Astrocyte of the spinal cord (primary cell): ENCODE data around the gene IDH3G.
"Not testable (repeated sequence)": the region's sequence is repeated elsewhere in the genome, so short reads cannot be mapped to it uniquely, and the experiment has no call there.

Experiments used
- DNase-seq: peaks from one replicate; pipeline ENCODE4 v3.0.0; 2011; ENCODE audit warnings: low read depth, low spot score
- H3K4me3 ChIP-seq: 2 replicates; pipeline ENCODE4 v1.5.1; 2011; ENCODE audit warnings: low read depth, mild to moderate bottlenecking, low read length, moderate library complexity
- CTCF ChIP-seq: IDR thresholded peaks from 2 replicates; pipeline ENCODE4 v1.5.1; 2012; ENCODE audit warnings: low read depth, mild to moderate bottlenecking, low read length, inconsistent platforms
- in situ Hi-C: cut with HindIII; loops from 2 replicates; pipeline ENCODE4 v1.10.0; 2017; ENCODE audit warnings: low sequenced_read_pairs

IDH3G gene

GRCh38 chrX:153744210-153745066 is 49.7 kb downstream of the IDH3G start:
- no peak for DNase-seq
- in situ Hi-C loops, result no loop called here
- peak; percentile 33 for TF ChIP-seq CTCF
- no peak overlapping the region for H3K4me3 ChIP-seq

DNA sequence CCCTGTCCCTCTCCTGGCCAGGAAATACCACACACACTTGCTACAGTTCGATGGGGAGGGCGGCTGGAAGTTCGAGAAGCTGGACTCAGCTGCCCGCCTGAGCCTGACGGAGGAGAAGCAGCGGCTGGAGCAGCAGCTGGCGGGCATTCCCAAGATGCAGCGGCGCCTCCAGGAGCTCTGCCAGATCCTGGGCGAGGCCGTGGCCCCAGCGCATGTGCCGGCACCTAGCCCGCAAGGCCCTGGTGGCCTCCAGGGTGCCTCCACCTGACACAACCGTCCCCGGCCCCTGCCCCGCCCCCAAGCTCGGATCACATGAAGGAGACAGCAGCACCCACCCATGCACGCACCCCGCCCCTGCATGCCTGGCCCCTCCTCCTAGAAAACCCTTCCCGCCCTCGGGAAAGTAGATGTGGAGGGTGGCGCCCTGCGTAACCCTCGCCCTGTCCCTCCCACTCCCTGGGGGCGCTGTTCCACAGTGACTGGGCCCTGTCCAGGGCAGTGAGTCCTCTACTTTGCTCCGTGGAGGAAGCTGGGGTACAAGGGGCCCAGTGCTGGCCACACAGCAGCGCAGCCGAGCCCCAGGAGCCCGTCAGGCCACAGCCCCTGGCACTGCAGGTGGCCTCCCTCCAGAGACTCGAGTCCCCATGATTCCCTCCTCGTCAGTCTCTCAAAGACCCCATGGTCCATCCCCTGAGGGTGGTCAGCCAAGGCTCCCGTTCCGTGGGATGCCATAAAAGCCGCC is 50.5 kb downstream of the IDH3G start:
- H3K4me3 ChIP-seq, in situ Hi-C loops, DNase-seq: not testable (repeated sequence)

GRCh38 chrX:153742796-153743467 is 51.2 kb downstream of the IDH3G start:
- in situ Hi-C loops, DNase-seq, H3K4me3 ChIP-seq: not testable (repeated sequence)

DNA sequence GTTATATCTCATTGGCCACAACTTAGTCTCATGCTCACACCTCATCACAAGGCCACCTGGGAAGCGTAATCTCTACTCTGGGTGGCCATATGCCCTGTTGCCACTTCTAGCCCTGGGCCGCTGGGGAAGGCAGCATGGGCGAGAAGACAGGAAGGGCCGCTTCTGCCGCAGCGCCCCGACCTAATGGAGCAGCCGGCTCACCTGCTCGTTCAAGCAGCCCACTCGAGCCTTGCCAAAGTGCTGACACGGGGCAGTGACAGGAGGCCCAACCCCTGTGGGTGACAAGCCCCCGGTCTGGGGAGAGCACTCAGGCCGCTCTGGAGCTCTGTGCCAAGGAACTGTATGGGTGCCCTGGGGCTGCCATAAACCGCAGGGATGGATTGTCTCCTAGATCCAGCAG is 52.1 kb downstream of the IDH3G start:
- DNase-seq, in situ Hi-C loops: not testable (repeated sequence)

GRCh38 chrX:153741446-153741845 is 52.7 kb downstream of the IDH3G start:
- no peak overlapping the region for H3K4me3 ChIP-seq
- TF ChIP-seq CTCF, result no peak
- DNase-seq, result no peak
- in situ Hi-C loops, result no loop called here

More for the DNA sequence above, 52.1 kb downstream of the IDH3G start:
- H3K4me3 ChIP-seq, result not testable (repeated sequence)

DNA sequence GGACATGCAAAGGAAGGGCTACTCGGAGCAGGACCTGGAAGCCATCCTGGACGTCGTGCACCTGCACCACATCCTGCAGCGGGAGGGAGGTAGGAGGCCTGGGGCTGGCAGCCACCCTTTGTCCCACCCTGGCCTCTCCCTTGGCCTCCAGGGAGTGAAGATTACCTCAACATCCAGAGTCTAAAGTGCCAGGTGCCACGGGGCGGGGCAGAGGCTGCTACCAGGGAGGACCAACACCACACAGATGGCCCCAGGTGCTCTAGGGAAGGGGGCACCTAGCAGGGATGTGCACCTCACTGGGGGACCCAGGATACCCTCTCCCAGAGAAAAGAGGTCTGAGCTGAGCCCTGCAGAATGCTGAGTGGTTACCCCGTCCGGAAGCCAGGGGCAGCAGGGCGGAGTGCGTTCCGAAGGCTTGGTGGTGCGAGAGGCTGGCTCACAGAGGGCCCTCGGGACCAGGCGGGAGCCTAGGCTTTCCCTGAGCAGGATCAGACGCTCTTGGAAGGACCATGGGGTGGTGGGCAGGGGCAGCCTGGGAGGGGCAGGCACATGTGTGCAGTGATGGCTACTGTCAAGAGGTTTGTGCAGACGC is 53.4 kb downstream of the IDH3G start:
- no peak overlapping the region for H3K4me3 ChIP-seq
- no peak for DNase-seq
- in situ Hi-C loops, result no loop called here
- TF ChIP-seq CTCF, result no peak

- TF ChIP-seq CTCF, result no peak
- H3K4me3 ChIP-seq, result no peak overlapping the region
- in situ Hi-C loops, result no loop called here
- DNase-seq, result no peak
These were observed 54.3 kb downstream of the IDH3G start for GRCh38 chrX:153739754-153740486.
